ENCODE data around the gene NDRG4. TPM values are rescaled to one million over a fixed set of nuclear protein-coding genes. Genes with fewer than 3 reads are reported as not detected.

Gene NDRG4
- total and polyA plus RNA-seq, 2 of the 13 experiments (the other 11 are each of a cell fraction or from before 2014, with no cell fraction given): 1.7 to 2.7 TPM

DNA sequence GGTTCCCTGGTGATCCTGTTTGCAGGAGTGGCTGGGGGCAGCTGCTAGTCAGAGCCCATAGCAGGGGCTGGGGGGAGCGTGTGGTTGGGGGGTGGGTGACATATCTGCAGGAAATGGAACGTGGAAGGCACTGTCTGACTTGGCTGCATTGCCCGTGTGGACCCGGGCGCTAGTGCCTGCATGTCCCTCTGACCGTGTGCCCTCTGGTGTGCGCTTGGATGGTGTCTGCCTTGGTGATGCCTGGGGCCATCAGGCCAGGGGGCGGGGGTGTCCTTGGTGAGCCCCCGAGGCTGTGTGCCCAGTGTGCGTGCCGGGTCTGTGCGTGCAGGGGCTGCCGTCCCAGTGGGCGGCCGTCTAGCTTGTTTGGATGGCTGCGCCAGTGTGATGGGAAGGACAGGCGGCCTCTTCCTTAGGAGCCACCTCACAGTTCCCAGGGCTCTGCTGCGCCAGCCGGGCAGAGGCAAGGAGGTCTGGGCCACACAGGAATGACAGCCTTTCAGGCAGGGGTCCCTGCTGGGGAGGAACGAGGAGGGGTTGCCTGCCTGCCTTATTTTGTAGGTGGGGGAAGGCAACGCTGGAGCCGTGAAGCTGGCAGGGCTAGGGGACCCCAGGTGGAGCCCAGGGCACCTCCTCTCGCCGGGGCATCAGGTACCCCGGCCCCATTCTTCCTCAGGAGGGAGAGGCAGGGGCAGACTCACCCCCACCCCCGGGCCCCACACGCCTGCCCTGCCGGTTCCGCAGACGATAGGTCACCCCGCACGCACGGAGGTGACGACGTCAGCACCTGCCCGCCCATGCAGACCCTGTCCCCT is 693 bp downstream of the NDRG4 start (continued):
- TF ChIP-seq NFKB2 (CRISPR knock-in tag; IDR thresholded peaks at IDR 0.05; ENCODE audit: borderline replicate concordance): peak; percentile 23; the same call in 1 of the 2 replicates

- intact Hi-C loops (cut with micrococcal nuclease; ENCODE audit: unreplicated experiment) (no loop called here), in situ Hi-C loops (cut with HindIII; ENCODE audit: extremely low pct_ligation_motif_present, low pct_unique_long_range_greater_than_20kb) (loop anchor here (10.0 kb wide), 1 partner anchor 233 kb away; the partner anchor contains the start of gene GOT2)
- H3K9me3 ChIP-seq (ENCODE audit: low read length): no peaks in the 10 kb centered on the region
- H3K27ac ChIP-seq (ENCODE audit: extremely low read length, insufficient read depth, low read length): no peak overlapping the region
- CTCF ChIA-PET (ENCODE audit: low intra/inter-chr PET ratio, low total read pairs): no interaction called here
- 37% methylated on average over 17 of the region's 42 CpGs for WGBS (ENCODE audit: low lambda C conversion rate)
- H3K4me1 ChIP-seq (ENCODE audit: insufficient read depth, low read length): peaks cover 41% of the 10 kb centered on the region
- peak overlapping the region; percentile 59; the same call in 1 of the 2 replicates for H3K9ac ChIP-seq (ENCODE audit: insufficient read depth, low read depth, low read length)
- ATAC-seq: peak; percentile 44
- H3K36me3 ChIP-seq (replicated peaks in 1 of 2; ENCODE audit: control insufficient read depth in 1 of 2, insufficient read depth in 2 of 2, low read length in 2 of 2): no peaks in the 10 kb centered on the region
- peaks cover 0 to 8% of the 10 kb centered on the region in 2 experiments; a peak in 2 of 5 replicates for H3K27me3 ChIP-seq (ENCODE audit: control insufficient read depth in 1 of 2, insufficient read depth in 2 of 2, low read length in 2 of 2)
- DNase-seq (ENCODE audit: low spot score): peak; percentile 30
- H4K20me1 ChIP-seq (ENCODE audit: insufficient read depth, low read length): no peaks in the 10 kb centered on the region
- H3K79me2 ChIP-seq (ENCODE audit: insufficient read depth, low read length): no peaks in the 10 kb centered on the region
- BruUV-seq (replicated peaks): no TSS peak
- no peak for FAIRE-seq
- peak overlapping the region; percentile 32 for H2AFZ ChIP-seq (ENCODE audit: low read length)
- POLR2A ChIA-PET: interaction anchor here (1.8 kb wide), 1 partner anchor 13 kb away, joined by 4 read pairs; no protein-coding TSS in a partner anchor
- H3K4me3 ChIP-seq (replicated peaks in 1 of 3; ENCODE audit: insufficient read depth in 1 of 3, low read depth in 2 of 3, low read length in 3 of 3): peak overlapping the region; percentile 46 to 77 (median 48)
- peak overlapping the region; percentile 92 for H3K4me2 ChIP-seq (ENCODE audit: low read depth, low read length)
- no peak for TF ChIP-seq PBX2 (CRISPR knock-in tag; IDR thresholded peaks at IDR 0.05)
- no peak for TF ChIP-seq NFIC (IDR thresholded peaks at IDR 0.05; ENCODE audit: low read length)
- TF ChIP-seq, protein P1, sequence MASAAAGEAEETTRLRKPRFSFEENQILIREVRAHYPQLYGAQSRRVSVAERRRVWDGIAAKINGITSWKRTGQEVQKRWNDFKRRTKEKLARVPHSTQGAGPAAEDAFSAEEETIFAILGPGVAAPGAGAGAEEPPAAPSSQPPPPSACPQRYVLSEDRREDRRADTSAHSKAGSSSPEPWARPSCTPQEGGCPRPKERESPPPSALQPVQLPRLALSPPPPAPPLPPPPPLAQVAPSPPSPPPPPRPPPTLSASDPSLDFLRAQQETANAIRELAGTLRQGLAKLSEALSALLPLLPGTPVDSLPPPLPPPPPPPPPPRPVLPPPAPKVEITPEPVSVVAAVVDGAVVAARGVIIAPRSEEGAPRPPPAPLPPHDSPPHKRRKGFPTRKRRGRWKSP (CRISPR knock-in tag; IDR thresholded peaks at IDR 0.05): peak; percentile 81; the same call in 1 of the 2 replicates
- TF ChIP-seq IRF9 (CRISPR knock-in tag; IDR thresholded peaks at IDR 0.05; ENCODE audit: borderline replicate concordance): no peak
- TF ChIP-seq ZBTB38 (CRISPR knock-in tag; IDR thresholded peaks at IDR 0.05): 0 out of 2 replicates have a peak, but pooled peaks have one; percentile 25
- TF ChIP-seq CREB1 (IDR thresholded peaks at IDR 0.05): peak; percentile 97
- peak; percentile 67 for TF ChIP-seq CREB1 (CRISPR knock-in tag; IDR thresholded peaks at IDR 0.05)
- TF ChIP-seq ZNF546 (CRISPR knock-in tag; conservative IDR thresholded peaks at IDR 0.05): no peak
- TF ChIP-seq RXRA (CRISPR knock-in tag; IDR thresholded peaks at IDR 0.05): peak; percentile 66
- peak; percentile 35; the same call in 1 of the 2 replicates for TF ChIP-seq PHF20 (CRISPR knock-in tag; IDR thresholded peaks at IDR 0.05)
- 0 out of 2 replicates have a peak, but pooled peaks have one; percentile 62 for TF ChIP-seq REL (CRISPR knock-in tag; conservative IDR thresholded peaks at IDR 0.05)
- TF ChIP-seq ONECUT2 (CRISPR knock-in tag; IDR thresholded peaks at IDR 0.05): no peak
- no peak for TF ChIP-seq ZSCAN12 (CRISPR knock-in tag; IDR thresholded peaks at IDR 0.05)
- peak; percentile 48 for TF ChIP-seq ZEB1 (IDR thresholded peaks at IDR 0.05; ENCODE audit: insufficient replicate concordance, low read depth)
- TF ChIP-seq CCDC6 (CRISPR knock-in tag; IDR thresholded peaks at IDR 0.05): no peak
- no peak for TF ChIP-seq PLRG1 (conservative IDR thresholded peaks at IDR 0.05)
- peak; percentile 68; the same call in 1 of the 2 replicates for TF ChIP-seq KDM5B (CRISPR knock-in tag; IDR thresholded peaks at IDR 0.05; ENCODE audit: borderline replicate concordance)
Observed at GRCh38 chr16:58501242-58502131, 1.5 kb downstream of the NDRG4 start.
